Left lung (tissue), 10 donors: ENCODE results near the gene NDRG3. TPM values are rescaled to one million over a fixed set of nuclear protein-coding genes. Genes with fewer than 3 reads are reported as not detected.

Source experiments
- ATAC-seq: fragments of 200-7000 bp; cut with Tn5 transposase; one replicate; pipeline ENCODE4 v1.9.1; 2020; ENCODE audit warnings: moderate library complexity
- DNase-seq, 4 donors: peaks; one replicate each; pipeline ENCODE4 v3.0.0-alpha.2; 2013 to 2020
- H3K27ac ChIP-seq, 2 donors: fragments of 200-600 bp; sonication (generic) in 1 of 2; one replicate each; pipeline versions ENCODE4 v1.5.0 to v1.8.0; 2020 to 2021
- H3K27me3 ChIP-seq, 2 donors: fragments of 200-600 bp; sonication (generic) in 1 of 2; one replicate each; pipeline versions ENCODE4 v1.5.0 to v1.8.0; 2020 to 2021
- H3K36me3 ChIP-seq, 2 donors: fragments of 200-600 bp; sonication (generic) in 1 of 2; one replicate each; pipeline versions ENCODE4 v1.5.0 to v1.8.0; 2020 to 2021
- H3K4me1 ChIP-seq, 2 donors: fragments of 200-600 bp; one replicate each; pipeline ENCODE4 v1.8.0; 2021
- H3K4me3 ChIP-seq, 2 donors: fragments of 200-600 bp; sonication (generic) in 1 of 2; one replicate each; pipeline versions ENCODE4 v1.5.0 to v1.8.0; 2020 to 2021; ENCODE audit warnings: mild to moderate bottlenecking in 1 of 2
- H3K9me3 ChIP-seq, 2 donors: fragments of 200-600 bp; sonication (generic) in 1 of 2; one replicate each; pipeline versions ENCODE4 v1.5.0 to v1.8.0; 2020 to 2021
- intact Hi-C, 2 donors: fragments of 100-400 bp; cut with DNase I; formaldehyde crosslinking; loops; one replicate each; pipeline versions ENCODE4 v1.11.2 to v1.14.2; 2022
- polyA plus RNA-seq, 6 donors: library from polyadenylated mRNA; unstranded; fragments of 120-200 nt; gene quantifications; one replicate each; pipeline ENCODE4 v1.2.1, GENCODE V29; 2013; ENCODE audit not compliant: insufficient read length in 6 of 6
- total RNA-seq, 2 donors: library from RNA; stranded (reverse); fragmentation: NEBNext Ultra II Directional; extraction: Animal tissue kit (Norgen Biotek cat#: 25700); gene quantifications; one replicate each; pipeline ENCODE4 v1.2.1, GENCODE V29; 2021
- TF ChIP-seq, protein P1 (sequence below), 2 donors: fragments of 200-600 bp; sonication (generic) in 1 of 2; IDR thresholded peaks; one replicate each; pipeline versions ENCODE4 v1.5.0 to v1.8.0; 2021; ENCODE audit warnings: antibody characterized with exemption in 2 of 2
- donor health status: DM: no; HTN: yes; CAD: no.
- donor health status: DM: no; HTN: no; CAD: no.

The NDRG3 gene
- total and polyA plus RNA-seq, 8 donors: 28.6 to 41.2 (median 33.9) TPM

DNA sequence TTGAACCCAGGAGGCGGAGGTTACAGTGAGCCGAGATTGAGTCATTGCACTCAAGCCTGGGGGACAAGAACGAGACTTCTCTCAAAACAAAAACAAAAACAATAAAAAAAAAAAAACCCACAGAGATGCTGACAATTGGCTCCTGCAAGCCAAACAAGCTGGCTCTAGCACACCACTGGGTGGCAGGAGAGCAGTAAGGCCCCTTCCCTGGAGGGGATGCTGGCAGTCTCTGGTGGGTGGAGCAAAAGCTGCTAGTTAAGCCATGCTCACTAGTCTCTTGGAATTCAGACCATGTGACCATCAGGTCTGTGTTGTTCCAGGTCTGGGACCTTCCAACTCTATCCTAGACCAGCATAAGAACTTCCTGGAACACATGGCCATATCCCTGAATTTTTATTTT is 46.5 kb upstream of the NDRG3 start:
- Histone ChIP-seq H3K4me3 (no peak overlapping the region), H3K27ac (no peak overlapping the region), H3K36me3 (peaks cover 0 to 51% of the 10 kb centered on the region in 2 donors), H3K9me3 (no peaks in the 10 kb centered on the region), H3K4me1 (no peaks in the 10 kb centered on the region), H3K27me3 (no peaks in the 10 kb centered on the region)
- intact Hi-C loops: no loop called here
- DNase-seq (peak in 1 of 4 donors; percentile 53), ATAC-seq (peak; percentile 58)
- TF ChIP-seq, protein P1, sequence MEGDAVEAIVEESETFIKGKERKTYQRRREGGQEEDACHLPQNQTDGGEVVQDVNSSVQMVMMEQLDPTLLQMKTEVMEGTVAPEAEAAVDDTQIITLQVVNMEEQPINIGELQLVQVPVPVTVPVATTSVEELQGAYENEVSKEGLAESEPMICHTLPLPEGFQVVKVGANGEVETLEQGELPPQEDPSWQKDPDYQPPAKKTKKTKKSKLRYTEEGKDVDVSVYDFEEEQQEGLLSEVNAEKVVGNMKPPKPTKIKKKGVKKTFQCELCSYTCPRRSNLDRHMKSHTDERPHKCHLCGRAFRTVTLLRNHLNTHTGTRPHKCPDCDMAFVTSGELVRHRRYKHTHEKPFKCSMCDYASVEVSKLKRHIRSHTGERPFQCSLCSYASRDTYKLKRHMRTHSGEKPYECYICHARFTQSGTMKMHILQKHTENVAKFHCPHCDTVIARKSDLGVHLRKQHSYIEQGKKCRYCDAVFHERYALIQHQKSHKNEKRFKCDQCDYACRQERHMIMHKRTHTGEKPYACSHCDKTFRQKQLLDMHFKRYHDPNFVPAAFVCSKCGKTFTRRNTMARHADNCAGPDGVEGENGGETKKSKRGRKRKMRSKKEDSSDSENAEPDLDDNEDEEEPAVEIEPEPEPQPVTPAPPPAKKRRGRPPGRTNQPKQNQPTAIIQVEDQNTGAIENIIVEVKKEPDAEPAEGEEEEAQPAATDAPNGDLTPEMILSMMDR (IDR thresholded peaks at IDR 0.05): no peak

DNA sequence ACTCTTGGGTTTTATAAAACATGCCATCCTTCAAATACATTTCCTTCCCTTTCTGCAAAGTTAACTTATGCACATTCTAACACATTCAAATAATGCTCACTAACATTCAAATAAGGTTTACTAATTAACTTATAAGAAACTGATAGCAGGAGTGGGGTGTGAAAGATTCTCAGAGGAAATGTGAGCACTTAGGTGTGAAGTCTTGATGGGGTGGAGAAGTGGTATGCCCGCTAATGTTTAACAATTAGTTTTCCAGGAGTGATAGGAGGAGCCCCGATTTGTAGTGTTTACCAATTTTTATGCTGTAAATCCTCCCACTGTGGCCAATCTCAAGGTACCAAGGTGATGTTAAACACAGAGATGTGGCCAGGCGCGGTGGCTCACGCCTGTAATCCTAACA is 46.0 kb upstream of the NDRG3 start:
- Histone ChIP-seq H3K27ac (no peak overlapping the region), H3K27me3 (no peaks in the 10 kb centered on the region), H3K4me1 (no peaks in the 10 kb centered on the region), H3K9me3 (no peaks in the 10 kb centered on the region), H3K4me3 (no peak overlapping the region), H3K36me3 (peaks cover 0 to 45% of the 10 kb centered on the region in 2 donors)
- intact Hi-C loops: no loop called here
- ATAC-seq (no peak), DNase-seq (no peak)
- TF ChIP-seq, protein P1 (IDR thresholded peaks at IDR 0.05): no peak

DNA sequence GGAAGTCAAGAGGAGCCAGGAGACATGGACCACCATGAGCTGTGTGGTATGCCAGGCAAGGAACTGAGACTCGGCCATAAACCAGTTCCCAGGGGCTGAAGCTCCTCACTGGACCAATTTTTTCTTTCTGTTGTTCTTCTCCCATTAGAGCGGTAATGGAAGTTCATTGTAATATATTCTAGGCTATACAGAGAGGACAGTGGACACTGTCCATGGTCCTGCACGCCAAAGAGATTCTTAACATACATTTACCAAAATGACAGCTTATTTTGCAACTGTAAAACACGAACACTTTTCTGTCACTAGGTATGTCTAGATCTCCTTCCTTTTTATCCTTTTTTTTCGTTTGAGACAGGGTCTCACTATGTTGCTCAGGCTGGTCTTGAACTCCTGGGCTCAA is 40.8 kb upstream of the NDRG3 start:
- H3K4me1 ChIP-seq: no peaks in the 10 kb centered on the region
- TF ChIP-seq, protein P1 (IDR thresholded peaks at IDR 0.05): no peak
- H3K4me3 ChIP-seq: no peak overlapping the region
- no peaks in the 10 kb centered on the region for H3K27me3 ChIP-seq
- no peak for DNase-seq
- no peaks in the 10 kb centered on the region for H3K9me3 ChIP-seq
- H3K27ac ChIP-seq: no peak overlapping the region
- intact Hi-C loops: no loop called here
- peaks cover 0 to 36% of the 10 kb centered on the region in 2 donors for H3K36me3 ChIP-seq
- no peak for ATAC-seq

DNA sequence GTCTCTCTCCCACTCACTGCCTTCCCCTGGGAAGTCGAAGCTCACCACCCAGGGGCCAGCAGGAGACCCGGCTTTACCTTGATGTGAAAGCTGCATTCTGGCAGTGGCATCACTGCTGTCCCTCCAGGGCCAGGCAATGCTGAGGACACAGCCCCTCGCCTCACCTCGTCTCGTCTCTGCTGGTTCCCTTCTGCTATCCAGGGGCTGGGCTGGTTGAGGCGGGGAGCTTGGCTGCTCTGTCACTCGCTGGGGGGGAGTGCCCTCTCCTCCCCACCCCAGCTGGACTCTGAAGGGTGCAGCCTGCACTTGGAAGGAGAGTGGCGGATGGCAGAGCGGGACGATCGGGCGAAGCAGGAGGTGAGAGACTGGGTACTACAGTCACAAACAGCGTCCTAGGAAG is 40.4 kb upstream of the NDRG3 start:
- Histone ChIP-seq H3K4me1 (no peaks in the 10 kb centered on the region), H3K36me3 (peaks cover 0 to 32% of the 10 kb centered on the region in 2 donors), H3K4me3 (no peak overlapping the region), H3K27me3 (no peaks in the 10 kb centered on the region), H3K9me3 (no peaks in the 10 kb centered on the region), H3K27ac (no peak overlapping the region)
- ATAC-seq: no peak
- no peak for DNase-seq
- TF ChIP-seq, protein P1 (IDR thresholded peaks at IDR 0.05): no peak
- intact Hi-C loops: no loop called here

DNA sequence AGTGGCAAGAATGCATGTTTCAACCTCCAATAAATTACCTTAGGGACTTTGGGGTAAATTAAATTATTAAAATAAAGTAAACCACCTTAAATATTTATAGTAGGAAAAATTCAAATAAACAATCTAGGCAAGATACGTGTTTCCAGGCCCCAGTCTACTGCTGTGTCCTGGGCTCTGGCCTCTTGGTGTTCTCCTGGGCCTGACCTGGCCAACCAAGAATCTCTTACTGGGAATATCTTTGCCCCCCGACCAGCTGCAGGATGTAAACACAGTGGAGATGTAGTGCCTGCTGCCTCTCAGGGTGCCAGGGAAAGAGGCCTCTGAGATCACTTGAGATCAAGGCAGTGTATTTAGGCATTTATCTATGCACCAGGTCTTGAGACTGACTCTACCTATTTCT is 39.4 kb upstream of the NDRG3 start:
- no peak overlapping the region for H3K27ac ChIP-seq
- ATAC-seq: no peak
- H3K9me3 ChIP-seq: no peaks in the 10 kb centered on the region
- no peak for DNase-seq
- peaks cover 0 to 32% of the 10 kb centered on the region in 2 donors for H3K36me3 ChIP-seq
- intact Hi-C loops: no loop called here
- H3K4me1 ChIP-seq: no peaks in the 10 kb centered on the region
- no peaks in the 10 kb centered on the region for H3K27me3 ChIP-seq
- no peak overlapping the region for H3K4me3 ChIP-seq
- TF ChIP-seq, protein P1 (IDR thresholded peaks at IDR 0.05): no peak
